HG03060 (cell line): ENCODE data around the gene MIOS.
A peak's percentile ranks its signal among the peaks of the same experiment; 100 is the strongest.
"Not testable (repeated sequence)": the region's sequence is repeated elsewhere in the genome, so short reads cannot be mapped to it uniquely, and the experiment has no call there.

Experiments
- ATAC-seq: cut with Tn5 transposase; IDR thresholded peaks from one replicate; pipeline ENCODE4 v1.9.1; 2021; ENCODE audit warnings: low read depth, moderate number of reproducible peaks; ENCODE audit not compliant: unreplicated experiment

Gene MIOS

DNA sequence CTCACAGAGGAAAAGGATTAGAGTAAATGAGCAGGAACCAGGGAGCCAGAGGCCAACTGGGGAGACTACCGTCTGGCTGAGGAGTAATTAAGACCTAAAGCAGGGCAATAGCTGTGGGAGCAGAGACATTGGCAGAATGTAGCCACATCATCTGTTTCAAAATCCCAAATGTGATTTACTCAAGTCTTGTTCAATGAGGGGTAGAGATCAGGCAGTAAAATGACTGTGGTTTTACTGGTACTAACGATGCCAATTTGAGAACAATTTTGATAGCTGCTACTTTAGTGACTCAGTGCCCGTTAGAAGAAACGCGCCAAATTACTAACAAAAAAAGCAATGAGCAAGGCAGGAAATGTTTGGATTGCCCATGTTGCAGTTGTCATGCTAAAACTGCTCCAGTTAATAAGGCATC lies 12.7 kb upstream of the MIOS start:
- ATAC-seq, result no peak

GRCh38 chr7:7554649-7555575 lies 11.8 kb upstream of the MIOS start:
- ATAC-seq, result no peak

DNA sequence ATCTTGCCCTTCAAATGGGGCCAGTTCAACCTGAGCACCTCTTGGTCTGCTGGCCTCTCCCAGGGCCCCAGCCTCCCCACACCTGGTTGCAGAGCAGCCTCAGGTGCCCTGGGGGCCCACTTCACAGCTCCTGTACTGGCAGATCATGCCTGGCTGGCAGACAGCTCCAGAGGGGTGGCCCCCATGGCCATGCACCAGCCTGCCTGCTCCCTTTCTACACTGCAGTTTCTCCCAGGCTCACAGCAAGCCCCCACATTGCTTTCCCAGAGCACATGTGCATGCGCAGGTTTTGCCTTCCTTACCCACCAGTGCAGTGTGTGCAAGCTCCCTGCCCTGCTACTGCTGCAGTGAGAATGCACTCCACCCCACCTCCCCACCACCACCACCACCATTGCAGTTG lies 9.8 kb upstream of the MIOS start:
- ATAC-seq, result no peak

DNA sequence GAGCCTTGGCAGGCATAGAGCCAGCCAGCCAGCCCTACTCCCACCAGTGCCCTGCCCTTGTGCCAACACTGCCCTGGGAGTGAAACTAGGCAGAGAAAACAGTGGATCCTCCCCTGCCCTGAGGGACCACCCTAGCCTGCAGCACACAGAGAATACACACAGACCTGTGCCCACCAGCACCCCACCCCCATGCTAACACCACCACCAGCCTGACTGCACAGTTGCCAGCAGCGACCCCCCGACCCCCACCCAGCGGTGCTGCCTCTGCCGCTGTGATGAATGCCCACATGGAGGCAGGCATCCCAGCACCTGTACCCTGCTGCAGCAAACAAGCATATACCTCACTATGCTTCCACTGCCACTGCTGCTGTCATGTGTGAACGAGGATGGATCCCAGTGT lies 9.4 kb upstream of the MIOS start:
- ATAC-seq, result no peak

DNA sequence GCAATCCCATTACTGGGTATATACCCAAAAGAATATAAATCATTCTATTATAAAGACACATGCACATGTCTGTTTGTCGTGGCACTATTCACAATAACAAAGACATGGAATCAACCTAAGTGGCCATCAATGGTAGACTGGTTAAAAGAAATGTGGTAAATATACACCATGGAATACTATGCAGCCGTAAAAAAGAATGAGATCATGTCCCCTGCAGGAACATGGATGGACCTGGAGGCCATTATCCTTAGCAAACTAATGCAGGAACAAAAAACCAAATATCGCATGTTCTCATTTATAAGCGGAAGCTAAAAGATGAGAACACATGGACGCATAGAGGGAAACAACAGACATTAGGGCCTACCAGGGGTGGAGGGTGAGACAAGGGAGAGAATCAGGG lies 5.1 kb upstream of the MIOS start:
- ATAC-seq, result not testable (repeated sequence)

DNA sequence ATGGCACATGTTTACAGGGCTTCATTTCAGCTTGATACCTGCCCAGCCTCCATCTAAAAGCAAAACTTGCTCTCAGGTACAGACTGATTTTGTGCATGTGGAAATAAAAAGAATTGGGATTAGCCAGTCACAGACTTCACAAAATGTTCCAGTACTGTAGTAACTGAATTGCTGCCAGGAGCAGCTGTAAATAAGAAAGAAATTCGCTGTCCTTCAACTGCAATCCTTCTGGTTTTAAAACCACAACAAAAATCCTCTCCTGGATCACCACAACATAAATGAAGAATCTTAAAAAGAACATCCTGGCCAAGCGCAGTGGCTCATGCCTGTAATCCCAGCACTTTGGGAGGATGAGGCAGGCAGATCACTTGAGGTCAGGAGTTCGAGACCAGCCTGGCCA lies 3.9 kb upstream of the MIOS start:
- ATAC-seq, result no peak

DNA sequence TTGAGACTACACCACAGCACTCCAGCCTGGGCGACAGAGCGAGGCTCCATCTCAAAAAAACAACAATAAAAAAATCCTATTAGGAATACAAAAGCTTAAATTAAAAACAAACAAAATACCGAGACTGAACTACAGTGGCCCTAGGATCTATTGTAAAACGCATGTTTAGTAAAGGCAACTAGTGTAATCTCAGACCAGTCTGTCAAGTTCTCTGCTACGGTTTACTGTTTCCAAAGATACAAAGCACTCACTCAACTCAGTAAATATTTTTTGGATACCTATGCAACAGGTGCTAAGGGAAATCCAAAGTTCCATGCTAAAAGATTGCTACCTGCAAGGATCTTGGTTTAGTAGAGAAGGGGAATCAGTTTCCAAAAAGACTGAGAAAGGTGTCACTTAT lies 3.4 kb upstream of the MIOS start:
- no peak for ATAC-seq

GRCh38 chr7:7563813-7564212 lies 2.9 kb upstream of the MIOS start:
- no peak for ATAC-seq

GRCh38 chr7:7564323-7564780 lies 2.3 kb upstream of the MIOS start:
- no peak for ATAC-seq

- no peak for ATAC-seq
Observed at GRCh38 chr7:7565018-7565680, 1.5 kb upstream of the MIOS start.

GRCh38 chr7:7565746-7566650 lies 686 bp upstream of the MIOS start:
- ATAC-seq, result peak; percentile 21

DNA sequence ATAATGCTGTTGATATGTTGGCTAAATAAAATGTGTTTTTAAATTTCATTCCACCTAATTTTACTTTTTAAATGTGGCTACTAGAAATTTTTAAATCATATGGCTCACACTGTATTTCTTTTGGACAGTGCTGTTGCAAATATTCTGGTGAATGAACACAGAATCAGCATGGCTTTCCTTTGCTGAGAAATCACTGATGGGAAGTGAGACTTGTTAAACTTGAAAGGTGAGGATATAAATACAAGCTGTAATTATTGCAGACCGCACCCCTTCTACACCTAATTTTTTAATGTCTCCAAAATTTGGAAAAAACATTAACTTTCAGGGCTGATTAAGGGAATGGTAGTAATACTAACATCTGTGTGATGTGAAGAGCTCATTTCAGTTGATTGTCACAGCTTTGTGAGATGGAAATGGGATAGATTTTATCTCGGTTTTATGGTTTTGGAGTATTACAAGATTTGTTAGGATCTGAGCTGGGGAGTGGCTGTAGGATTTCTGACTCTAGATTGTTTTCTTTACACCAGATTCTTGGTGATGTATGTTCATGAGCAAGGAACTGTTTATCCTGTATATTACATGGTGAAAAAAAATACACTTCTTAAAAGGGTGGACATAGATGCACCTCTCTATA lies 1.3 kb downstream of the MIOS start:
- ATAC-seq, result no peak

- no peak for ATAC-seq
Observed at GRCh38 chr7:7568553-7568952, 1.9 kb downstream of the MIOS start.

DNA sequence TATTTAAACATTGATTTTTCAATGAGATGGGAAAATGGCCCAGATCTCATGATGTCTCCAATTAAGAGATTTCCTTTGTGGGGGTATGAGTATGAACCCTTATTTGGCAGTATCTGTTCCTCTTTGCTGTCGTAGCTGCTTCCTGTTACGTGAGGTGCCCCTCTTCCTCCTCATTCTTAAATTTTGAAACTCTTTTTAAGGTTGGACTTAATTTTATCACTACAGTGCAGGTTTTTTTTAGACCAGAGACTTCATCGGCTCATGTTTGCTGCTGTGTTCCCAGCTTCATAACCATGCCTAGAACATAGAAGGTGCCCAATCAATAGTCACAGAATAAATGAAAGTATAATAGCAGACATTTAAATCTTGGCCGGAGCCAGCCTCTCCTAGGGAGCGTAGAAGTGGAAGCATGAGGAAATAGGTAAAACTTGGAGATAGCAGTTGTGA lies 2.4 kb downstream of the MIOS start:
- ATAC-seq, result peak; percentile 45

- ATAC-seq, result peak; percentile 30
Observed at GRCh38 chr7:7569615-7570014, 2.9 kb downstream of the MIOS start.

GRCh38 chr7:7570584-7570983 lies 3.9 kb downstream of the MIOS start:
- no peak for ATAC-seq

DNA sequence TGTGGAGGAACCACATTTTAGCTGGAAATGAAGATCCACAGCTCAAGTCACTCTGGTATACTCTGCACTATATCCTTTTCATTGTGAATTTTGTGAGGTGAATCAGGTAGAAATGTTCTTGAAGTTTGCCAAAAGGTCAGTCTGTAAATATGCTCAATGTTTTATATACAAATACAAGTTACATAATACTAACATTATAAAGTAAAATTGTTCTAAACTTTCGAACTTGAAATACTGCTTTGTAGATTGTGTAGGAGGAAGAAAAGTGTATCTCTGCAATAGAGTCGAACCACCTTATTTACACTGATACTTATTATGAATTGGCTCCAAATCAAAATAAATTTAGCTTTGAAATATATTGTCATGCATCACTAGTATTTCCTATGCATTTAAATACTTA lies 7.0 kb downstream of the MIOS start:
- ATAC-seq, result no peak

DNA sequence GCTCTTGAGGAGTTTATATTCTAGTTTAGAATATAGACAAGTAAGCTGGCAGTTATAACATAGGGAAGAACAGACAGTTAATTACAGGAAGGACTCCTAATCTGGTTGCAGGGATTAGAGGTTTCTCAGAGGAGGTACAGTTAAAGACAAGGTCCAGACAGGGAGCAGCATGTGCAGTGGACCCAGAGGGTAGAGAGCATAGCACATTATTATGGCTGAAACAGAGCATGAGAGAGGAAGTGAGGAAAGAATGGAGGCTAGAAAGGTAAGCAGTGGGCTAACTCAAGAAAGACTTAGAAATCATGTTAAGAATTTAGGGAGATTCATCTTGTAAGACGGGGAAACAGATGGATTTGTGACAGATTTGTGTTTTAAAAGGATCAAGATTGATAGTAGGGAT lies 9.7 kb downstream of the MIOS start:
- no peak for ATAC-seq

GRCh38 chr7:7577888-7578287 lies 11.2 kb downstream of the MIOS start:
- ATAC-seq, result peak; percentile 44

GRCh38 chr7:7579638-7580037 lies 13.0 kb downstream of the MIOS start:
- ATAC-seq, result no peak
